OCI-LY7 (cell line): ENCODE results near the gene GALNT10.

Source experiments
- EZH2phosphoT487 ChIP-seq: fragments of 200-600 bp; sonication (generic); IDR thresholded peaks from 2 replicates; pipeline ENCODE4 v1.6.1; 2018; ENCODE audit warnings: low read depth, borderline replicate concordance, mild to moderate bottlenecking, mixed run types, antibody characterized with exemption, low read length, moderate library complexity, mixed read lengths
- TF ChIP-seq, protein P1 (sequence below): fragments of 200-600 bp; sonication (generic); conservative IDR thresholded peaks from 2 replicates; pipeline ENCODE4 v1.5.1; 2014; ENCODE audit warnings: mild to moderate bottlenecking, antibody characterized with exemption, low read length, moderate library complexity, mixed read lengths

- TF ChIP-seq, protein P1, sequence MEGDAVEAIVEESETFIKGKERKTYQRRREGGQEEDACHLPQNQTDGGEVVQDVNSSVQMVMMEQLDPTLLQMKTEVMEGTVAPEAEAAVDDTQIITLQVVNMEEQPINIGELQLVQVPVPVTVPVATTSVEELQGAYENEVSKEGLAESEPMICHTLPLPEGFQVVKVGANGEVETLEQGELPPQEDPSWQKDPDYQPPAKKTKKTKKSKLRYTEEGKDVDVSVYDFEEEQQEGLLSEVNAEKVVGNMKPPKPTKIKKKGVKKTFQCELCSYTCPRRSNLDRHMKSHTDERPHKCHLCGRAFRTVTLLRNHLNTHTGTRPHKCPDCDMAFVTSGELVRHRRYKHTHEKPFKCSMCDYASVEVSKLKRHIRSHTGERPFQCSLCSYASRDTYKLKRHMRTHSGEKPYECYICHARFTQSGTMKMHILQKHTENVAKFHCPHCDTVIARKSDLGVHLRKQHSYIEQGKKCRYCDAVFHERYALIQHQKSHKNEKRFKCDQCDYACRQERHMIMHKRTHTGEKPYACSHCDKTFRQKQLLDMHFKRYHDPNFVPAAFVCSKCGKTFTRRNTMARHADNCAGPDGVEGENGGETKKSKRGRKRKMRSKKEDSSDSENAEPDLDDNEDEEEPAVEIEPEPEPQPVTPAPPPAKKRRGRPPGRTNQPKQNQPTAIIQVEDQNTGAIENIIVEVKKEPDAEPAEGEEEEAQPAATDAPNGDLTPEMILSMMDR = no peak
- TF ChIP-seq EZH2phosphoT487 = no peak
Measured at GRCh38 chr5:154410008-154410407, 219.5 kb downstream of the GALNT10 start.
